Activated CD8-positive, alpha-beta T cell treated with anti-CD3 and anti-CD28 coated beads for 36 hours (primary cell): ENCODE measurements around the gene DCHS2. TPM values are rescaled to one million over a fixed set of nuclear protein-coding genes. Genes with fewer than 3 reads are reported as not detected.

Experiments
- ATAC-seq: fragments of 200-7000 bp; cut with Tn5 transposase; one replicate; pipeline ENCODE4 v1.10.0; 2021; ENCODE audit warnings: mild to moderate bottlenecking, moderate library complexity
- CTCF ChIA-PET: fragments of 350-600 bp; sonication (Branson Sonifier 250); formaldehyde crosslinking; loops from one replicate; lab custom pipeline; 2021; ENCODE audit warnings: antibody characterized with exemption; lab: Charles Lee
- POLR2A ChIA-PET: fragments of 350-600 bp; sonication (Branson Sonifier 250); formaldehyde crosslinking; loops from one replicate; lab custom pipeline; 2021; ENCODE audit warnings: antibody characterized with exemption; lab: Charles Lee
- DNase-seq: peaks from one replicate; pipeline ENCODE4 v3.0.0-alpha.2; 2020
- H3K27ac Mint-ChIP-seq: one replicate; pipeline ENCODE4 v1.8.0; 2021; ENCODE audit warnings: mild to moderate bottlenecking, mixed read lengths
- H3K27me3 Mint-ChIP-seq: one replicate; pipeline ENCODE4 v1.8.0; 2021; ENCODE audit warnings: mixed read lengths
- H3K36me3 Mint-ChIP-seq: one replicate; pipeline ENCODE4 v1.8.0; 2021; ENCODE audit warnings: low read depth, mixed read lengths
- H3K4me1 Mint-ChIP-seq: one replicate; pipeline ENCODE4 v1.8.0; 2021; ENCODE audit warnings: low read depth, mixed read lengths
- H3K4me3 Mint-ChIP-seq: one replicate; pipeline ENCODE4 v1.8.0; 2021; ENCODE audit warnings: mild to moderate bottlenecking, moderate library complexity, mixed read lengths
- H3K9me3 Mint-ChIP-seq: one replicate; pipeline ENCODE4 v1.8.0; 2021; ENCODE audit warnings: mixed read lengths
- intact Hi-C: fragments of 100-400 bp; cut with micrococcal nuclease; formaldehyde crosslinking; loops from one replicate; pipeline ENCODE4 v1.10.0; 2022
- total RNA-seq, 2 experiments: library from RNA; stranded (reverse); gene quantifications; one replicate each; pipeline ENCODE4 v1.2.3, GENCODE V29; 2021
- TF ChIP-seq, protein P1 (sequence below): fragments of 200-600 bp; IDR thresholded peaks from one replicate; pipeline ENCODE4 v1.8.0; 2022; ENCODE audit warnings: antibody characterized with exemption, mild to moderate bottlenecking

Gene DCHS2
- total RNA-seq, 2 experiments from 2014 or later, result not detected

DNA sequence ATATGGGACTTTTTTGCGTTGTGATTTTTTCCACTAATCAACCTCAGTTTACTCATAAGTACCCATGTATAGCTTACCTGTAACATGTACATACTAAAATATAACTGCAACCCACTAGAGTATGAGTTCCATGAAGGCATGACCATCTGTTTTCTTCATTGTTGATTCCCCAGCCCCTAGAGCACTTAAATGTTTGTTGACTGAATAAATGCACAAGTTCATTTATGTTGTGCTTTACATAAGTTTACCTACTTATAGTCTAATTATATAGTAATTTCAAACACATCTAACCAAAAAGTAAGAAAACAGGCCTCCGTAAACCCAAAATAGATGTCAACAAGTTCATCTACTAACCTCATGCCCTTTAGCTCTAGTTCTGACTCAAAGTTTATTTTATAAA is 34.7 kb downstream of the DCHS2 start:
- H3K9me3 Mint-ChIP-seq, result no peaks in the 10 kb centered on the region
- H3K4me3 Mint-ChIP-seq, result no peak overlapping the region
- intact Hi-C loops, result no loop called here
- TF ChIP-seq, protein P1, sequence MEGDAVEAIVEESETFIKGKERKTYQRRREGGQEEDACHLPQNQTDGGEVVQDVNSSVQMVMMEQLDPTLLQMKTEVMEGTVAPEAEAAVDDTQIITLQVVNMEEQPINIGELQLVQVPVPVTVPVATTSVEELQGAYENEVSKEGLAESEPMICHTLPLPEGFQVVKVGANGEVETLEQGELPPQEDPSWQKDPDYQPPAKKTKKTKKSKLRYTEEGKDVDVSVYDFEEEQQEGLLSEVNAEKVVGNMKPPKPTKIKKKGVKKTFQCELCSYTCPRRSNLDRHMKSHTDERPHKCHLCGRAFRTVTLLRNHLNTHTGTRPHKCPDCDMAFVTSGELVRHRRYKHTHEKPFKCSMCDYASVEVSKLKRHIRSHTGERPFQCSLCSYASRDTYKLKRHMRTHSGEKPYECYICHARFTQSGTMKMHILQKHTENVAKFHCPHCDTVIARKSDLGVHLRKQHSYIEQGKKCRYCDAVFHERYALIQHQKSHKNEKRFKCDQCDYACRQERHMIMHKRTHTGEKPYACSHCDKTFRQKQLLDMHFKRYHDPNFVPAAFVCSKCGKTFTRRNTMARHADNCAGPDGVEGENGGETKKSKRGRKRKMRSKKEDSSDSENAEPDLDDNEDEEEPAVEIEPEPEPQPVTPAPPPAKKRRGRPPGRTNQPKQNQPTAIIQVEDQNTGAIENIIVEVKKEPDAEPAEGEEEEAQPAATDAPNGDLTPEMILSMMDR, result no peak
- peaks cover 21% of the 10 kb centered on the region for H3K27me3 Mint-ChIP-seq
- no peaks in the 10 kb centered on the region for H3K4me1 Mint-ChIP-seq
- POLR2A ChIA-PET, result no interaction called here
- H3K27ac Mint-ChIP-seq, result no peak overlapping the region
- CTCF ChIA-PET, result no interaction called here
- DNase-seq (no peak), ATAC-seq (no peak)
- no peaks in the 10 kb centered on the region for H3K36me3 Mint-ChIP-seq

DNA sequence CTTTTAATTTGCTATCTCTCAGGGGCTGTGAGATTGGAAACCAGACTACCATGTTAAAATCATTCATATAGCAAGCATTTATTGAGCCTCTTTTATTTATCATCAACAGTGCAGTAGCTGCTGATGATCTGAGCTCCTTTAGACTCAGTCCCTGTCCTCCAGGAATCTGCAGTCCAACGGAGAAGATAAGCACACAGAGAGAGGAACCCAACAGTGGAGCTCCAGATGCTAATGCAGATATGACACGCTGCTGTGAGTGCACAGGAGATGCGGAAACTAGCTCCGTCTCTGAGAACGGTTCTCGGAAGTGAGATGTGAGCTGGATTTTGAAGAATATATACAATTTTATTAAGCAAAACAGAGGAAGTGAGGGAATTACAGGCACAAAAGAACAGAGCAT is 35.4 kb downstream of the DCHS2 start:
- no peaks in the 10 kb centered on the region for H3K36me3 Mint-ChIP-seq
- H3K4me1 Mint-ChIP-seq, result no peaks in the 10 kb centered on the region
- ATAC-seq (no peak), DNase-seq (no peak)
- H3K27ac Mint-ChIP-seq, result no peak overlapping the region
- no peak overlapping the region for H3K4me3 Mint-ChIP-seq
- intact Hi-C loops, result no loop called here
- no peaks in the 10 kb centered on the region for H3K9me3 Mint-ChIP-seq
- ChIA-PET CTCF (no interaction called here), POLR2A (no interaction called here)
- peaks cover 21% of the 10 kb centered on the region for H3K27me3 Mint-ChIP-seq
- TF ChIP-seq, protein P1, result no peak

DNA sequence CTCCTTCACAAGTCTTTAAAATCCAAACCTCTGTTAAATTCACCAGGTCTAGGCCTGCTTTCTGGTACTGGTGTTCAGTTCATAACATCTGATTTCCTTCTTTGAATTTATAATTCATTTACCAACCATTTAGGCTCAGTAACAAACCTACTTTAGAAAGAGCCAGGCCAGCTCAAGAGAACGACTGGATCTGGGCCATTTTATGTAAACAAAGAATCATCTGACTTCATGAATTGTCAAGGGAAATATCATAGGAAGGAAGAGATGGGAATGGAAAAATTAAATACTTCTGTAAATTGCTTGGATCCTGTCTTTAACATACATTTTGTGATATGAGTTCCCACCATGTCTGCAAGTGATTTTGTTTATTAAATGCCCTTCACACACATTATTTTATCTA is 36.5 kb downstream of the DCHS2 start:
- Mint-ChIP-seq H3K27me3 (peaks cover 21% of the 10 kb centered on the region), H3K27ac (no peak overlapping the region), H3K4me1 (no peaks in the 10 kb centered on the region), H3K4me3 (no peak overlapping the region), H3K36me3 (no peaks in the 10 kb centered on the region), H3K9me3 (no peaks in the 10 kb centered on the region)
- DNase-seq (no peak), ATAC-seq (no peak)
- intact Hi-C loops, result no loop called here
- TF ChIP-seq, protein P1, result no peak
- CTCF ChIA-PET, result no interaction called here
- POLR2A ChIA-PET, result no interaction called here

GRCh38 chr4:154454710-154455109 is 36.9 kb downstream of the DCHS2 start:
- intact Hi-C loops, result no loop called here
- ATAC-seq (no peak), DNase-seq (no peak)
- TF ChIP-seq, protein P1, result no peak
- no peak overlapping the region for H3K27ac Mint-ChIP-seq
- H3K27me3 Mint-ChIP-seq, result peaks cover 21% of the 10 kb centered on the region
- ChIA-PET CTCF (no interaction called here), POLR2A (no interaction called here)
- no peak overlapping the region for H3K4me3 Mint-ChIP-seq
- no peaks in the 10 kb centered on the region for H3K4me1 Mint-ChIP-seq
- no peaks in the 10 kb centered on the region for H3K9me3 Mint-ChIP-seq
- no peaks in the 10 kb centered on the region for H3K36me3 Mint-ChIP-seq

DNA sequence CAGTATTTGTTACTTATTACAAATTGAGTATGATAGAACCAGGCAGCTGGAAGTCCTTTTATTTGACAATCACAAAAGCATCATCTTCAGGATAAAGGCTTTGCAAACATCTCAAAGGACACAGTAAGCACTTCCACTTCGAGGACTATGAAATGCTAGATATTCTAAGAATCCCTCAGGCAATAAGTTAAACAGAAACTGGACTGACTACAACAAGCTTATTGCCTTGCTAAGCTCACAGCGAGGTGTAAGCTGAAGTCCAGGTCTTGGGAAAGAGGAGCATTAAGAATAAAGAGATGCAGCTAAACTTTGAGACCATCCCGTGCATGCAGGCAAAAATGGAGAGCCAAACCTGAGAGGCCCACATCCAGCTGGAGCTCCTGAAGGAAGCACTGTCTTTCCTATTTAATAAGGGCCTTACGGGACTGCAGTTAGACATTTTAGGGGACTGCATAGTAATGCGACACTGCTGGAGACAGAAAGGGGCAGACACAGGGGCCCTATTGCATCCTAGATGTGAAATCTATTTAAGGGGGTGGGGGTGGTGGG is 38.7 kb downstream of the DCHS2 start:
- CTCF ChIA-PET, result no interaction called here
- ATAC-seq, result no peak
- TF ChIP-seq, protein P1, result no peak
- H3K9me3 Mint-ChIP-seq, result no peaks in the 10 kb centered on the region
- H3K27me3 Mint-ChIP-seq, result peaks cover 15% of the 10 kb centered on the region
- no peak for DNase-seq
- H3K27ac Mint-ChIP-seq, result no peak overlapping the region
- H3K36me3 Mint-ChIP-seq, result no peaks in the 10 kb centered on the region
- H3K4me3 Mint-ChIP-seq, result no peak overlapping the region
- intact Hi-C loops, result no loop called here
- H3K4me1 Mint-ChIP-seq, result no peaks in the 10 kb centered on the region
- POLR2A ChIA-PET, result no interaction called here
